ENCODE data around the gene AP1S2. TPM values are rescaled to one million over a fixed set of nuclear protein-coding genes. Genes with fewer than 3 reads are reported as not detected.

The AP1S2 gene
- polyA plus RNA-seq, 1 of the 3 experiments (the other 2 are of a cell fraction): 17.7 TPM

GRCh38 chrX:15829217-15829616 is 25.4 kb downstream of the AP1S2 start:
- TF ChIP-seq REST (IDR thresholded peaks at IDR 0.05; ENCODE audit: low read depth, low read length) (no peak), SMC3 (IDR thresholded peaks at IDR 0.05; ENCODE audit: low read depth, low read length) (no peak), MXI1 (IDR thresholded peaks at IDR 0.05; ENCODE audit: low read depth, low read length) (no peak), EZH2phosphoT487 (IDR thresholded peaks at IDR 0.05; ENCODE audit: borderline replicate concordance, low read depth) (no peak), PBX3 (IDR thresholded peaks at IDR 0.05) (no peak), SIN3A (IDR thresholded peaks at IDR 0.05; ENCODE audit: borderline replicate concordance, low read depth, low read length) (no peak), MAX (IDR thresholded peaks at IDR 0.05; ENCODE audit: low read depth) (no peak), NFIC (IDR thresholded peaks at IDR 0.05; ENCODE audit: borderline replicate concordance) (no peak), ZBTB33 (IDR thresholded peaks at IDR 0.05; ENCODE audit: borderline replicate concordance, low read depth) (no peak), RFX5 (IDR thresholded peaks at IDR 0.05; ENCODE audit: low read length) (no peak), RAD21 (IDR thresholded peaks at IDR 0.05; ENCODE audit: low read length) (no peak), USF2 (IDR thresholded peaks at IDR 0.05; ENCODE audit: borderline replicate concordance, low read depth, low read length) (no peak), TEAD4 (IDR thresholded peaks at IDR 0.05; ENCODE audit: borderline replicate concordance, insufficient read depth) (no peak), GATA2 (CRISPR knock-in tag; IDR thresholded peaks at IDR 0.05) (no peak), YY1 (IDR thresholded peaks at IDR 0.05; ENCODE audit: low read depth) (no peak), FOXJ3 (CRISPR knock-in tag; IDR thresholded peaks at IDR 0.05) (no peak), TCF12 (IDR thresholded peaks at IDR 0.05) (no peak), JUND (IDR thresholded peaks at IDR 0.05) (no peak), RXRA (IDR thresholded peaks at IDR 0.05; ENCODE audit: borderline replicate concordance, low read depth) (no peak)
- POLR2A ChIA-PET: no interaction called here
- DNase-seq: no peak
- no peaks in the 10 kb centered on the region for H4K20me1 ChIP-seq (ENCODE audit: insufficient read depth)
- no peak overlapping the region for H2AFZ ChIP-seq (ENCODE audit: low read depth)
- H3K9ac ChIP-seq: no peak overlapping the region
- H3F3A ChIP-seq (replicated peaks; ENCODE audit: insufficient read depth): peaks cover 13% of the 10 kb centered on the region
- no peaks in the 10 kb centered on the region for H3K9me2 ChIP-seq
- no peak overlapping the region for H3K4me2 ChIP-seq
- H3K4me3 ChIP-seq (ENCODE audit: low read depth in 2 of 2, low read length in 1 of 2): no peak overlapping the region
- no peaks in the 10 kb centered on the region for H3K4me1 ChIP-seq (ENCODE audit: control insufficient read depth in 1 of 2, insufficient read depth in 2 of 2, low read depth in 1 of 2, low read length in 1 of 2)
- CTCF ChIA-PET: interaction anchor here (0.6 kb wide), 1 partner anchor 95 kb away, joined by 3 read pairs; no protein-coding TSS in a partner anchor
- H3K27me3 ChIP-seq (ENCODE audit: insufficient read depth): no peaks in the 10 kb centered on the region
- no peaks in the 10 kb centered on the region for H3K79me2 ChIP-seq (ENCODE audit: insufficient read depth)
- H3K36me3 ChIP-seq (replicated peaks in 1 of 2; ENCODE audit: control insufficient read depth in 1 of 2, insufficient read depth in 2 of 2, low read length in 1 of 2): peaks cover 32 to 41% of the 10 kb centered on the region in 2 experiments
- H3K27ac ChIP-seq (ENCODE audit: low read depth in 2 of 2, low read length in 1 of 2): no peak overlapping the region
- WGBS (ENCODE audit: low lambda C conversion rate): 94% methylated on average over 1 of the region's 1 CpG
- no peaks in the 10 kb centered on the region for H3K9me3 ChIP-seq

All from SK-N-SH (cell line).